ENCODE results near the gene ZSCAN23.
A peak's percentile ranks its signal among the peaks of the same experiment; 100 is the strongest.
"Not testable (repeated sequence)": the region's sequence is repeated elsewhere in the genome, so short reads cannot be mapped to it uniquely, and the experiment has no call there.

ZSCAN23 gene

GRCh38 chr6:28442586-28442985 is 705 bp downstream of the ZSCAN23 start:
- DNase-seq (ENCODE audit: low read depth in 2 of 2): no peak

- no peak for DNase-seq (ENCODE audit: low read depth in 2 of 2)
These were observed 6.9 kb downstream of the ZSCAN23 start for GRCh38 chr6:28436404-28436803.

DNA sequence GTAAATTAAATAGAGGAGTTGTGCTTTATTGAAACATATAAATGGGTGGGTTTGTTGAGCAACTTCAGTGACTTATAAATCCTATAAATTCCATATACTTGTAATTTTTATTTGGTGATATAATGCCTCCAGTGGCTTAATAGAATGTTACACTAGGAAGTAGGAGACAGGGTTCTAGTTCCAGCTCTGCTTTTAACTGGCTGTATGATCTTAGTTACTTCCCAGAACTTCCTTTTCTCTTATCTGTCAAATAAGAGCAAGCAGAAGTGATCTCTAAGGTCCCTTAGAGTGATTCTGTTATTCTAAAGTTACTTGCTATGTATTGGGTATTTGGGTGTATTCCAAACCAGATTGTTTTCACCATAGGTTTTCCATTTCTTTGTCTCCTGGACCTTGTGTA is 10.2 kb downstream of the ZSCAN23 start:
- no peak for DNase-seq (ENCODE audit: low read depth in 2 of 2)

DNA sequence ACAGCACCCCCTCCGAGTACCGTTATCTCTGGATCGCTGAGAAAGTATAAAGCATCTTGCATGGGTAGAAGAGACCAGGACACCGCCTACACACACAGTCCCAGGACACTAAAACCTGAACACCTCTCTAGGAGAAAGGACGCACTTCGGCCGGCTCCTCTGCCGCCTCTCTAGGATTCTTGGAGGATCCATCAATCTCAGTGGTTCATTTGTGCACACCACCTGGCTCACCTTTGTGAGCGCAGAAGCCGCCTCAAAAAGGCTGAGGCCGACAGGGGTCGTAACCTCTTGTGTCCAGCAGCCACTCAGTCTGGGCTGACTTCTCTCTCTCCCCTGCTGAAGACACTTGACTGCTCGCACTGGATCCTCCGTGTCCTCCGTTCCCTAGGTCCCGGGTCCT is 13.5 kb downstream of the ZSCAN23 start:
- DNase-seq (ENCODE audit: low read depth in 2 of 2): no peak

DNA sequence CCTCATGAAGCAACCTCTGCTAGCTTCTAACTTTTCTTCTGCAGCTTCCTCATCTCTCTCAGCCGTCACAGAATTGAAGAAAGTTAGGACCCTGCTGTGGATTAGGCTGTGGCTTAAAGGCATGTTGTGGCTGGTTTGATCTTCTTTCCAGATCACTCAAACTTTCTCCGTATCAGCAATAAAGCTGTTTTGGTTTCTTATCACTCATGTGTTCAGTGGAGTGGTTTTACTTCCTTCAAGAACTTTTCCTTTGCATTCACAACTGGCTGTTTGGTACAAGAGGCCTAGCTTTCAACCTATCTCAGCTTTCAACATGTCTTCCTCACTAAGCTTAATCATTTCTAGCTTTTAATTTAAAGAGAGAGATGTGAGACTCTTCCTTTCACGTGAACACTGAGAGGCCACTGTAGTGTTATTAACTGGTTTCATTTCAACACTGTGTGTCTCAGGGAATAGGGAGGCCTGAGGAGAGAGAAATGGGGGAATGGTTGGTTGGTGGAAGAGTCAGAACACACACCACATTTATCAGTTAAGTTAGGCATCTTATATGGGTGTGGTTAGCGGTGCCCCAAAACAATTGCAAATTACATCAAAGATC is 17.2 kb downstream of the ZSCAN23 start:
- no peak for DNase-seq (ENCODE audit: low read depth in 2 of 2)

DNA sequence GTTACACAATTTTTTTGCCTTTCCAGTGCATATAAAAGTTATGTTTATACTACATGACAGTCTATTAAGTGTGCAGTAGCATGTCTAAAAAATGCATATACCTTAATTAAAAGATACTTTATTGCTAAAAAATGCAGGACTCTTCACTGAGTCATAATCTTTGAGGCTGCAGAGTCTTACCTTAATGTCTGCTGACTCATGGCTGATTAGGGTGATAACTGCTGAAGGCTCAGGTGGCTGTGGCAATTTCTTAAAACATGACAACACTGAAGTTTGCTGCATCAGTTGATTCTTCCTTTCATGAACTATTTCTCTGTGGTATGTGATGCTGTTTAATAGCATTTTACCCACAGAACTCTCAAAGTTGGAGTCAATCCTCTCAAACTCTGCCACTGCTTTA is 19.1 kb downstream of the ZSCAN23 start:
- no peak for DNase-seq (ENCODE audit: low read depth in 2 of 2)

DNA sequence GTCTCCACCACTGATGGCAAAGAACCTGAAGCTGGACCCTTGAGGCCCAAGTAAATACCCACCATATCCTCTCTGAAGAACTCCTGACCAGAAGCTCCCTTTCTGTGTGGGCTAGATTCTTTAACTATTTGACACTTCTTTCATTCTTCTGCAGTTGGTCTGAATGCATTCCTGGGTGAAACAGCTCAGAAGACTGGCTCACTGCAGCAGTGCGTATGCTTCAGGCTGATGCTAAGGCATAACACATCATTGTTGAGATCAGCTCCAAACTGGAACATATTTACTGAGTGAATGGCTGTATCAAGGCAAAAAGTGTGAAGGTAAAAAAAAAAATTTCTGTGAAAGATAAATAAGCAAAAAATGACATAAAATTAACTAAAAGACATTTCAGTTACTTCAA is 19.7 kb downstream of the ZSCAN23 start:
- no peak for DNase-seq (ENCODE audit: low read depth in 2 of 2)

DNA sequence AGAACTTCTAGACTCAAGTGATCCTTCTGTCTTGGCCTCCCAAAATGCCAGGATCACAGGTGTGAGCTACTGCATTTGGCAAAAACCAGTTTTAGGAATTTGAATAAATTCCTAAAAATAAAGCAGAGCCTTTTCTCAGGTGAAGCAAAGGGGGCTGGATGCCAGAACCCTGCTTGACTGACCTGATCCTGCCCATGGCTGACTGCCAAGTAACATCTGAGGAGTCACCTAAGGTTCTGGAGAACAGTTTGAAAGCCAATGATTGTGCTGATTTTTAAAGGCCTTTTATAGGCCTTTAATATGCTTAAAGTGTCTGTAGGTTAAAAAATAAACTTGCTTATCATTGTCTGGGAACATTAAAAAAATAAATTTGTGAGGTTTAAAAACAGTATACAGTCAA is 29.6 kb downstream of the ZSCAN23 start:
- no peak for DNase-seq (ENCODE audit: low read depth in 2 of 2)

DNA sequence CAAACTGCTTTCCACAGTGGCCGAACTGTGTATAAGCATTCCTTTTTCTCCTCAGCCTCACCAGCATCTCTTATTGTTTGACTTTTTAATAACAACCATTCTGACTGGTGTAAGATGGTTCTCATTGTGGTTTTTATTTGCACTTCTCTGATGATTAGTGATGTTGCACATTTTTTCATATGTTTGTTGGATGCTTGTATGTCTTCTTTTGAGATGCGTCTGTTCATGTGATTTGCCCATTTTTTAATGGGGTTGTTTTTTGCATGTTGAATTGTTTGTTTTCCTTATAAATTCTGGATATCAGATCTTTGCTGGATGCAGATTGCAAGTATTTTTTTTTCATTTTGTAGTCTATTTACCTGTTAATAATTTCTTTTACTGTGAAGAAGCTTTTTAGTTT is 32.5 kb downstream of the ZSCAN23 start:
- no peak for DNase-seq (ENCODE audit: low read depth in 2 of 2)

DNA sequence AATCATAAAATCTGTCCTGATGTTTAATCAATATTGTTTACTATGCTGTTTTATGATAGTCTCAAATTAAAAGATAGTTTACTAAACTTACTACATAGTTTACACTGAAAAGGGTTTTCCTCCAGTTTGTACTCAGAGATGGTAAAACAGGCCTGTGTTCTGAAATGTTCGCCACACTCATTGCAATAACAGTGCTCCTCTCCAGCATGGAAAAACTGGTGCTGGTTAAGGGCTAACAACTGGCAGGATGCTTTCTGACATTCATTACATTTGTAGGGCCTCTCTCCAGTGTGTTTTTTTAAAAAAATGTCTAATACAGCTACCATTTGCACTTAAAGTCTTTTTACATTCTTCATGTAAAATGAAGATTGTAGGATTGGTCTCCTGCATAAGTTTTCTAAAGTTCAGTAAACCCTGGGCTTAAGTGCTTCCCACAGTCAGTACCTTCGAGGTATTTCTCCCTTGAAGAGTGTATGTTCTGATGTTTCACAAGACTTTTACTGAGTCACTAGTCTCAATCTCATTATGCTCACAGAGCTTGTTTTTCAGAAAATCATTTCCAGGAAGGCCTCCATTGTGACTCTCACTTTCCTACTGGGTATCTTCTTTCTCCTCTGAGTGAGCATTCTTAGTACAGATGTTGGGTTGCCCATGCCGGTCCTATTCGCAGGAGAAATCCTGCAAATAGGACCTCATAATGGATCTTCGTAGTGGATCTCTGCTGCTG is 35.1 kb downstream of the ZSCAN23 start:
- no peak for DNase-seq (ENCODE audit: low read depth in 2 of 2)

DNA sequence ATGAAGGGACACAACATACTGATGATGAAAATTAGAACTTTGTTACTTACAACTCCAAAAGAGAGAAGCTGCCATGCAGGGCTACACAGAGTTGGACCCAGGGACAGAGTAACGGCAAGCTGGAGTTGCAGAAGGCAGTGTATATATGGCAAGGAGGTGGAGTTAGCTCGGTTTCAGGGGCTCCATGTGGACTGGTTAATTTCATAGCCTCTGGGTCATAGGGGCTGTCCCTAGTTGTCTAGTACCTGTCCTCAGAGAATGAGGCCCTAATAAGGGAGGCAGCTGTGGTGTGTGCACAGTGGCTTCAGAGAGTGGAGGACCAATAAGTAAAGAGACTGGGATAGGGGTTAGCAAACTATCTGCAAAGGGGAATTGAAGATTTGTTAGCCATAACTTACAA is 35.9 kb downstream of the ZSCAN23 start:
- DNase-seq (ENCODE audit: low read depth in 2 of 2): no peak

DNA sequence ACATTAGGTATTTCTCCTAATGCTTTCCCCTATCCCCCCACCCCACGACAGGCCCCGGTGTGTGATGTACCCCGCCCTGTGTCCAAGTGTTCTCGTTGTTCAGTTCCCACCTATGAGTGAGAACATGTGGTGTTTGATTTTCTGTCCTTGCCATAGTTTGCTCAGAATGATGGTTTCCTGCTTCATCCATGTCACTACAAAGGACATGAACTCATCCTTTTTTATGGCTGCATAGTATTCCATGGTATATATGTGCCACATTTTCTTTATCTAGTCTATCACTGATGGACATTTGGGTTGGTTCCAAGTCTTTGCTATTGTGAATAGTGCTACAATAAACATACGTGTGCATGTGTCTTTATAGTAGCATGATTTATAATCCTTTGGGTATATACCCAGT is 39.4 kb downstream of the ZSCAN23 start:
- not testable (repeated sequence) for DNase-seq (ENCODE audit: low read depth in 2 of 2)

DNA sequence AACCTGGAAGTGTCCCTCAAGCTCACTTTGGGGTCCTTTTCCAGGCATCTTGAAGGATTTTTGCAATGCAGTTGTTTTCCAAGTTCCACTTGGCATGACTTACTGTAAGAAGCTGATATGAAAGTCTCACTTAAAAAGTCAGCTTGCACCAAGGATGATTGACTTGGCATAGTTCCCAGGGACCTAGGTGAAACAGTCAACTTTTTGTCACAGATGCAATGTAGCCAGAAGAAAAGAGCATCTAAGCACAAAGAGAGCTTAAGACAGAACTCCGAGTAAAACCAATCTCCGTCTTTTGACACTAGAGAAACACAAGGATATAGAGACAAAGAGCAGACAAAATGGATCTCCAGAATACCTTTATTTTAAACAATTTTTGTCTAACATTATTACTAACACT is 41.1 kb downstream of the ZSCAN23 start:
- no peak for DNase-seq (ENCODE audit: low read depth in 2 of 2)

DNA sequence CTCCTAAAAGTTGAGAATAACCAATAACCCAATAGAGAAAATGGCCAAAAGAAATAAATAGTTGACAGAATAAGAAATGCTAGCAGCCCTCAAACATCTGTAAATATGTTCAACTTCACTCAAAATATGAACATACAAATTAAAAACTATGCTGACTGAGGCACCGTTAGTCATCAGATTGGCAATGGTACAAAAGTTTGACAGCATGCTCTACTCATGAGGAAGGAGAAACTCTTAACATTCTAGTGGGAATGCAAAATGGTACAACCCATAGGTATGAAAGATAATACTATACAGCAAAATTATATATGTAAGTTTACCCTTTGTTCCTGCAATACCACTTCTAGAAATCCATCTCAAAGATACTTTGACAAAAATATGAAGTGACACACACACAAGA is 42.1 kb downstream of the ZSCAN23 start:
- no peak for DNase-seq (ENCODE audit: low read depth in 2 of 2)

GRCh38 chr6:28400122-28400451 is 43.2 kb downstream of the ZSCAN23 start:
- DNase-seq (ENCODE audit: low read depth in 2 of 2): no peak

DNA sequence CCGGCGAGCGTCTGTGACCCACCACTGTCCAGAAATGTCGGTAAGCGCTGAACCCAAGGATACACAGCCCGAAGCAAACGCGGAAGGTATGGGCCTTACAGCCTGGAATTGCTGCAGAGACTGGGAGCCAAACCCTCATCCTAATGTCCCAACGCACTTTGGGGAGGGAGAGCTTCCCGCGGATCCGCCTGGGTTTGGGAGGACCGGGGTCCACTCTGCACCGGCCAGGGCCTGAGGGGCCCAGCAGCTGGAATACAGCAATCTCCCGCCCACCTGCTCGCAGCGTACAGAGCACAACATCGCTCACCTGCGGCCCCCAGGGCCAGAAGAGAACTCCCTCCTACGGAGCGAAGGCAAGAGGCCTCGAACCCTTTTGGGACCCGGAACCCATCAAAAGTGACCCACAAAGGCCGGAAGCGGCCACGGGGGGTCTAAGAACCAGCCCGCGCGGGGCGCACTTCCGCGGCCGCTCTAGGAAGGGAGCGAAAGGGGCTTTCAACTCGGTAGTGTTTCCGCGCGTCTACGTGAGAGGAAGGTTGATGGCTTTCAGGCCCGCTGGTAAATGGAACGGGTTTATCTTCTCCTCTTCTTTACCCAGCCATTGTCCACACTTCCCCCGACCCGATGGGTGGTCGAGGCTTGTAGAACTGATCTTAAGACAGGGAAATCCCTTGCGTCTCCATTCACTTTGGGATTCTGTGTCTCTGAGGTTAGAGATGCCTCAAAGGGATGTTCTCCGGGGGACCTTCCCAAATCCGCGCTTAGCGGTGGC is 43.8 kb downstream of the ZSCAN23 start, which contains the start of gene ZSCAN12:
Gene ZSCAN12, minus strand, starts transcription at position 398 of the 772 bp plus-strand sequence. CDS start 1,342 bp downstream, outside the sequence.
- peak; percentile 75 to 79 for DNase-seq (ENCODE audit: low read depth in 2 of 2)

DNA sequence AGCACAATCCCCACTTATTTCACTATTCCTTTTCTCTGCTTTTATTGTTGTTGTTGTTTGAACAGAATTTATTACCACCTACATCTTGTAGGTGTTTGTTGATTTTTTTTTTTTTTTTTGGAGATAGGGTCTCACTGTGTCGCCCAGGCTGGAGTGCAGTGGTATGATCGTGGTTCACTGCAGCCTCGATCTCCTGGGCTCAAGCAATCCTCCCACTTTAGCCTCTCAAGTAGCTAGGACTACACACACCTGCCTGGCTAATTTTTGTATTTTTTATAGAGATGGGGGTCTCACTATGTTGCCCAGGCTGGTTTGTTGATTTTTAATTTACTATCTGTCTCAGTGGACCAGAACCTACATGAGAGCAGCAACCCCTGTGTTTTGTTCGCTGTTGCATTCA is 47.4 kb downstream of the ZSCAN23 start:
- no peak for DNase-seq (ENCODE audit: low read depth in 2 of 2)

- DNase-seq (ENCODE audit: low read depth in 2 of 2): no peak
These were observed 49.2 kb downstream of the ZSCAN23 start for GRCh38 chr6:28393912-28394662.

DNA sequence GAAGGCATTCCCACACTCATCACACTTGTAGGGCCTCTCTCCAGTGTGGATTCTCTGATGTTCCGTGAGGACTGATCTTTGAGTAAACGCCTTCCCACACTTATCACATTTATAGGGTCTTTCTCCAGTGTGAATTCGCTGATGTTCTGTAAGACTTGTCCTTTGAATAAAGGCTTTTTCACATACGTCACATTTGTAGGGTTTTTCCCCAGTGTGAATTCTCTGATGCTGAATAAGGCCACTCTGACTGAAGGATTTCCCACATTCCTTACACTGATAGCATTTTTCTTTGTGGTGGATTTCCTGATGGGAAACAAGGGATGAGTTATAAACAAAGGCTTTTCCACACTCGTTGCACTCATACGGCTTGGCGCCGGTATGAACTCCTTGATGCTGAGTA is 52.6 kb downstream of the ZSCAN23 start:
- DNase-seq (ENCODE audit: low read depth in 2 of 2): no peak

- DNase-seq (ENCODE audit: low read depth in 2 of 2): no peak
These were observed 59.2 kb downstream of the ZSCAN23 start for GRCh38 chr6:28384143-28384533.

- DNase-seq (ENCODE audit: low read depth in 2 of 2): peak in 1 of 2 experiments; percentile 12
These were observed 59.8 kb downstream of the ZSCAN23 start for GRCh38 chr6:28383235-28384142.

Data from fibroblast of skin of left quadriceps (primary cell).